Cardiac muscle cell (in vitro differentiated cells and primary cell): ENCODE measurements around the gene USP19. TPM values are rescaled to one million over a fixed set of nuclear protein-coding genes. Genes with fewer than 3 reads are reported as not detected.

Experiments used
- DNase-seq, 2 donors: peaks; one replicate each; pipeline versions ENCODE4 v3.0.0 to v3.0.0-alpha.2; 2010 to 2017; ENCODE audit warnings: low read depth in 1 of 2, low spot score in 1 of 2
- H3K27ac ChIP-seq: fragments of 200-600 bp; sonication (generic); 2 replicates; pipeline ENCODE4 v1.5.1; 2016
- H3K27me3 ChIP-seq: fragments of 200-600 bp; sonication (generic); 2 replicates; pipeline ENCODE4 v1.6.0; 2016; ENCODE audit warnings: control low read depth
- H3K36me3 ChIP-seq: fragments of 200-600 bp; sonication (generic); 2 replicates; pipeline ENCODE4 v1.5.1; 2016; ENCODE audit warnings: control low read depth
- H3K4me1 ChIP-seq: fragments of 200-600 bp; sonication (generic); 2 replicates; pipeline ENCODE4 v1.8.1; 2017; ENCODE audit warnings: low read depth, mild to moderate bottlenecking, mixed run types
- H3K4me3 ChIP-seq: fragments of 200-600 bp; sonication (generic); 2 replicates; pipeline ENCODE4 v1.5.1; 2016; ENCODE audit warnings: mild to moderate bottlenecking
- H3K9me3 ChIP-seq: fragments of 200-600 bp; sonication (generic); 2 replicates; pipeline ENCODE4 v1.5.1; 2017; ENCODE audit warnings: low read depth, mild to moderate bottlenecking, control low read depth
- polyA plus RNA-seq: library from polyadenylated mRNA; unstranded; fragments of >200 nt; fragmentation: Nextera tagmentation; extraction: Ambion mirVana; gene quantifications from 2 replicates; pipeline ENCODE4 v1.2.1, GENCODE V29; 2016
- total RNA-seq: library from RNA; depleted of rRNA; stranded (reverse); fragments of >200 nt; gene quantifications from 2 replicates; pipeline ENCODE4 v1.2.3, GENCODE V29; 2016
- TF ChIP-seq, protein P1 (sequence below): IDR thresholded peaks from 2 replicates; pipeline ENCODE4 v1.5.1; 2012; ENCODE audit warnings: low read depth, mild to moderate bottlenecking, low read length

Gene USP19
- total and polyA plus RNA-seq, 2 experiments from 2014 or later: 50.5 to 122 TPM

DNA sequence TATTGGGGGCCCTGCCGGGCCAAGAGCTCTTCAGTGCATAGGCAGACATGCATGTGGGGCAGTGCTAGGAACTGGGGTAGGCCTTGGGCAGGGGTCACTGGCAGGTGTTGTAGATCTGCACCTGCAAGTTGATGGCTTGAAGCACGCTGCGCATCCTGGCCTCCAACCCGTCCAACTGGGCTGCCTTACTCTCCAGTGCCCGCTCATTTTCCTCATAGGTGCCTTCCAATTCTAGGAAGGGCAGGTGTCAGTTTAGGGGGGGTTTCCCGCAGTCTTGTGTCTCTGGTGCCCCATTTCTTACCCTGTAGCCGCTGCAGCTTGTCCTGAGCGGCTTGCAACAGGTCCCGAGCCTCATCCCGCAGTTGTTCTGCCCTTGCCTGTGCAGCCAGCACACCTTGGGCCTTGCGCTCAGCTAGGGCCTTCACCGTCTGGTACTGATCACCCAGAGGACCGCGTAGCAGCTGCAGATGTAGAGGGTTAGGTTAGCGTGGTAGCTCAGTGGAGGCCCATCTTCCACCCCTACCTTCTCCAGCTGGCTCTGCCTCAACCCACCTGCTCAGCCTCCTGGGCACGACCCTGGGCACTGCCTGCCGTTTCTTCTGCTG, 611 bp upstream of the USP19 start:
- H3K27ac ChIP-seq: peak overlapping the region; percentile 98
- TF ChIP-seq, protein P1, sequence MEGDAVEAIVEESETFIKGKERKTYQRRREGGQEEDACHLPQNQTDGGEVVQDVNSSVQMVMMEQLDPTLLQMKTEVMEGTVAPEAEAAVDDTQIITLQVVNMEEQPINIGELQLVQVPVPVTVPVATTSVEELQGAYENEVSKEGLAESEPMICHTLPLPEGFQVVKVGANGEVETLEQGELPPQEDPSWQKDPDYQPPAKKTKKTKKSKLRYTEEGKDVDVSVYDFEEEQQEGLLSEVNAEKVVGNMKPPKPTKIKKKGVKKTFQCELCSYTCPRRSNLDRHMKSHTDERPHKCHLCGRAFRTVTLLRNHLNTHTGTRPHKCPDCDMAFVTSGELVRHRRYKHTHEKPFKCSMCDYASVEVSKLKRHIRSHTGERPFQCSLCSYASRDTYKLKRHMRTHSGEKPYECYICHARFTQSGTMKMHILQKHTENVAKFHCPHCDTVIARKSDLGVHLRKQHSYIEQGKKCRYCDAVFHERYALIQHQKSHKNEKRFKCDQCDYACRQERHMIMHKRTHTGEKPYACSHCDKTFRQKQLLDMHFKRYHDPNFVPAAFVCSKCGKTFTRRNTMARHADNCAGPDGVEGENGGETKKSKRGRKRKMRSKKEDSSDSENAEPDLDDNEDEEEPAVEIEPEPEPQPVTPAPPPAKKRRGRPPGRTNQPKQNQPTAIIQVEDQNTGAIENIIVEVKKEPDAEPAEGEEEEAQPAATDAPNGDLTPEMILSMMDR: no peak
- peaks cover 48% of the 10 kb centered on the region for H3K36me3 ChIP-seq
- H3K27me3 ChIP-seq: no peaks in the 10 kb centered on the region
- peak overlapping the region; percentile 62 for H3K4me3 ChIP-seq
- H3K9me3 ChIP-seq: no peaks in the 10 kb centered on the region
- no peak for DNase-seq
- peaks cover 10% of the 10 kb centered on the region for H3K4me1 ChIP-seq

GRCh38 chr3:49120096-49120437, 556 bp downstream of the USP19 start:
- Histone ChIP-seq H3K27me3 (no peaks in the 10 kb centered on the region), H3K27ac (peak overlapping the region; percentile 98), H3K9me3 (no peaks in the 10 kb centered on the region), H3K4me1 (peaks cover 10% of the 10 kb centered on the region), H3K36me3 (peaks cover 51% of the 10 kb centered on the region), H3K4me3 (peak overlapping the region; percentile 62)
- DNase-seq: no peak
- TF ChIP-seq, protein P1: no peak

GRCh38 chr3:49119439-49119838, 1.2 kb downstream of the USP19 start:
- TF ChIP-seq, protein P1: no peak
- Histone ChIP-seq H3K9me3 (no peaks in the 10 kb centered on the region), H3K4me3 (peak overlapping the region; percentile 62), H3K4me1 (peaks cover 10% of the 10 kb centered on the region), H3K27me3 (no peaks in the 10 kb centered on the region), H3K27ac (peak overlapping the region; percentile 98), H3K36me3 (peaks cover 55% of the 10 kb centered on the region)
- DNase-seq: no peak

DNA sequence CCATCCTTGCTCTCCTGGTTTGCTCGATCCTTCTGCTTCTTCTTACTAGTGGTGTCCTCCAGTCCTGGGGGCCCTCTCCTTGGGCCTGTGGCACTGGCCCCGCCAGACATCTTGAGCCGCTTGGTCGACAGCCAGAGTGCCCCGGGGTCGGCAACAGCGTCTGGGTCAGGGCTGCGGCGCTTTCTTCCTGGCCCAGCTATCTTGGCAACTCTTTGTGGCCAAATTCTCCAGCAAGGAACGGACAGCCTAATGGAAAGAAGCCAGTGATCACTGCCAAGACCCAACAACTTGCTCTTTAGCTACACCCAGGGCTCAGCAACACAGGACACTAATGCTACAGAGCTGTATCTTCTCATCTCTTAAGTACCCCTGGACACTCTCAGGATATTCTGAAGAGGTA, 1.6 kb downstream of the USP19 start:
- Histone ChIP-seq H3K4me3 (no peak overlapping the region), H3K36me3 (peaks cover 55% of the 10 kb centered on the region), H3K27me3 (no peaks in the 10 kb centered on the region), H3K27ac (peak overlapping the region; percentile 98), H3K9me3 (no peaks in the 10 kb centered on the region), H3K4me1 (peaks cover 10% of the 10 kb centered on the region)
- peak in 1 of 2 donors; percentile 33 for DNase-seq
- TF ChIP-seq, protein P1: no peak

- Histone ChIP-seq H3K36me3 (peaks cover 83% of the 10 kb centered on the region), H3K4me3 (no peak overlapping the region), H3K27me3 (no peaks in the 10 kb centered on the region), H3K27ac (no peak overlapping the region), H3K4me1 (no peaks in the 10 kb centered on the region), H3K9me3 (no peaks in the 10 kb centered on the region)
- TF ChIP-seq, protein P1: no peak
- DNase-seq: no peak
These were observed 8.4 kb downstream of the USP19 start for GRCh38 chr3:49112262-49112661.
